H1 (cell line): Measurements from ENCODE around the gene ZDHHC24. TPM values are rescaled to one million over a fixed set of nuclear protein-coding genes. Genes with fewer than 3 reads are reported as not detected.

Experiments used
- CTCF ChIA-PET: fragments of 300-600 bp; sonication (Branson Sonifier 250); formaldehyde crosslinking; loops from one replicate; lab custom pipeline; 2021; ENCODE audit not compliant: partially characterized antibody; lab: Charles Lee
- POLR2A ChIA-PET: fragments of 300-600 bp; sonication (Branson Sonifier 250); formaldehyde crosslinking; loops from one replicate; lab custom pipeline; 2021; ENCODE audit warnings: inconsistent platforms; ENCODE audit not compliant: partially characterized antibody; lab: Charles Lee
- DNase-seq, 2 experiments: peaks; one replicate each; pipeline versions ENCODE4 v3.0.0 to v3.0.0-alpha.2; 2010 to 2022; ENCODE audit warnings: low spot score in 2 of 2, low read depth in 1 of 2, mixed read lengths in 1 of 2
- FAIRE-seq: peaks from 2 replicates; lab custom pipeline; 2011; peaks lifted over from hg19 to GRCh38; lab: Jason Lieb, UNC
- H2AFZ ChIP-seq: 2 replicates; pipeline ENCODE4 v1.8.1; 2012; ENCODE audit warnings: low read length, inconsistent platforms
- H2AK5ac ChIP-seq: 2 replicates; pipeline ENCODE4 v1.6.1; 2013; ENCODE audit warnings: low read depth, low read length
- H2BK120ac ChIP-seq: replicated peaks from 2 replicates; pipeline ENCODE3; 2013; ENCODE audit warnings: low read depth, low read length, inconsistent platforms
- H2BK12ac ChIP-seq: 2 replicates; pipeline ENCODE4 v1.6.1; 2013; ENCODE audit warnings: low read depth, low read length
- H2BK15ac ChIP-seq: 2 replicates; pipeline ENCODE4 v1.6.1; 2013; ENCODE audit warnings: low read length
- H2BK20ac ChIP-seq: 2 replicates; pipeline ENCODE4 v1.6.1; 2013; ENCODE audit warnings: low read length
- H2BK5ac ChIP-seq: 2 replicates; pipeline ENCODE4 v1.6.1; 2013; ENCODE audit warnings: low read depth, low read length
- H3K14ac ChIP-seq: 2 replicates; pipeline ENCODE4 v1.6.1; 2013; ENCODE audit warnings: inconsistent platforms; ENCODE audit not compliant: insufficient read length
- H3K18ac ChIP-seq: 2 replicates; pipeline ENCODE4 v1.6.1; 2013; ENCODE audit warnings: low read length; ENCODE audit errors: extremely low read depth
- H3K23ac ChIP-seq: 2 replicates; pipeline ENCODE4 v1.6.1; 2013; ENCODE audit warnings: inconsistent platforms; ENCODE audit not compliant: insufficient read length
- H3K23me2 ChIP-seq: 2 replicates; pipeline ENCODE4 v1.6.1; 2013; ENCODE audit warnings: low read depth, low read length
- H3K27ac ChIP-seq: 2 replicates; pipeline ENCODE4 v1.6.1; 2011; ENCODE audit warnings: low read depth, low read length, inconsistent platforms
- H3K27me3 ChIP-seq, 4 experiments: replicated peaks in 1 of 4; 1 replicate in 1 of 4; 2 replicates in 3 of 4; pipeline versions ENCODE4 v1.6.1 to v1.8.1; 2011 to 2013; ENCODE audit warnings: low read length in 3 of 4, mild to moderate bottlenecking in 3 of 4, inconsistent platforms in 2 of 4, mixed read lengths in 2 of 4, moderate library complexity in 1 of 4; ENCODE audit not compliant: control insufficient read depth in 3 of 4, insufficient read depth in 3 of 4; ENCODE audit errors: extremely low read depth in 1 of 4
- H3K36me3 ChIP-seq, 4 experiments: 2 replicates each; pipeline versions ENCODE4 v1.6.1 to v1.8.1; 2011 to 2013; ENCODE audit warnings: mild to moderate bottlenecking in 4 of 4, low read length in 3 of 4, moderate library complexity in 2 of 4, control low read depth in 1 of 4, inconsistent platforms in 1 of 4; ENCODE audit not compliant: insufficient read depth in 4 of 4, control insufficient read depth in 2 of 4
- H3K4ac ChIP-seq: replicated peaks from 2 replicates; pipeline ENCODE3; 2013; ENCODE audit warnings: low read length, low read depth, mixed read lengths, inconsistent platforms; ENCODE audit not compliant: insufficient read length
- H3K4me1 ChIP-seq, 4 experiments: replicated peaks in 1 of 4; 1 replicate in 1 of 4; 2 replicates in 3 of 4; pipeline versions ENCODE4 v1.6.1 to v1.8.1; 2011 to 2013; ENCODE audit warnings: low read length in 3 of 4, inconsistent platforms in 2 of 4, mixed read lengths in 1 of 4; ENCODE audit not compliant: insufficient read depth in 4 of 4, control insufficient read depth in 3 of 4
- H3K4me2 ChIP-seq, 2 experiments: 2 replicates each; pipeline versions ENCODE4 v1.6.1 to v1.8.1; 2011 to 2013; ENCODE audit warnings: low read depth in 2 of 2, low read length in 2 of 2, control low read depth in 1 of 2, inconsistent platforms in 1 of 2, mild to moderate bottlenecking in 1 of 2; ENCODE audit not compliant: insufficient read depth in 1 of 2
- H3K4me3 ChIP-seq, 4 experiments: fragments of 200-600, 300-600 bp in 1 of 4; sonication (generic), shearing (Covaris generic), sonication (Bioruptor Twin) in 1 of 4; 2 replicates each; pipeline versions ENCODE4 v1.5.1 to v1.8.1; 2011 to 2016; ENCODE audit warnings: low read length in 4 of 4, low read depth in 3 of 4, control low read depth in 2 of 4, inconsistent platforms in 2 of 4, mild to moderate bottlenecking in 2 of 4, mixed read lengths in 1 of 4, moderate library complexity in 1 of 4; ENCODE audit not compliant: insufficient read depth in 2 of 4; ENCODE audit errors: extremely low read depth in 1 of 4
- H3K56ac ChIP-seq: replicated peaks from 2 replicates; pipeline ENCODE3; 2013; ENCODE audit warnings: low read depth, mild to moderate bottlenecking, mixed read lengths, low read length, inconsistent platforms; ENCODE audit not compliant: insufficient read length
- H3K79me1 ChIP-seq: 2 replicates; pipeline ENCODE4 v1.6.1; 2013; ENCODE audit warnings: low read depth, low read length, control low read depth
- H3K79me2 ChIP-seq, 2 experiments: 2 replicates each; pipeline versions ENCODE4 v1.6.1 to v1.8.1; 2012 to 2013; ENCODE audit warnings: low read length in 2 of 2, mild to moderate bottlenecking in 2 of 2, inconsistent platforms in 1 of 2; ENCODE audit not compliant: insufficient read depth in 2 of 2, control insufficient read depth in 1 of 2
- H3K9ac ChIP-seq, 4 experiments: replicated peaks in 1 of 4; 1 replicate in 1 of 4; 2 replicates in 3 of 4; pipeline versions ENCODE4 v1.6.1 to v1.8.1; 2011 to 2013; ENCODE audit warnings: low read depth in 3 of 4, low read length in 3 of 4, control low read depth in 2 of 4, mild to moderate bottlenecking in 2 of 4, moderate library complexity in 2 of 4, inconsistent platforms in 1 of 4; ENCODE audit errors: extremely low read depth in 1 of 4
- H3K9me3 ChIP-seq, 2 experiments: 2 replicates each; pipeline versions ENCODE4 v1.6.1 to v1.8.1; 2012 to 2013; ENCODE audit warnings: mild to moderate bottlenecking in 2 of 2, moderate library complexity in 2 of 2, control low read depth in 1 of 2, inconsistent platforms in 1 of 2, low read depth in 1 of 2, low read length in 1 of 2, mixed read lengths in 1 of 2; ENCODE audit not compliant: insufficient read depth in 2 of 2
- H4K20me1 ChIP-seq, 2 experiments: replicated peaks in 1 of 2; 2 replicates each; pipeline versions ENCODE3 to v1.8.1; 2011 to 2013; ENCODE audit warnings: inconsistent platforms in 2 of 2, low read length in 2 of 2, mild to moderate bottlenecking in 1 of 2; ENCODE audit not compliant: insufficient read depth in 2 of 2, control insufficient read depth in 1 of 2
- H4K5ac ChIP-seq: 2 replicates; pipeline ENCODE4 v1.6.1; 2013; ENCODE audit warnings: low read length, low read depth, mixed read lengths, inconsistent platforms; ENCODE audit not compliant: insufficient read length
- H4K8ac ChIP-seq: 2 replicates; pipeline ENCODE4 v1.8.0; 2013; ENCODE audit warnings: mild to moderate bottlenecking, moderate library complexity, low read length, inconsistent platforms; ENCODE audit not compliant: insufficient read depth; ENCODE audit errors: extremely low read depth
- H4K91ac ChIP-seq: replicated peaks from 2 replicates; pipeline ENCODE3; 2013; ENCODE audit warnings: low read length, mixed read lengths, inconsistent platforms; ENCODE audit not compliant: insufficient read length
- CTBP2 ChIP-seq: IDR thresholded peaks from 2 replicates; pipeline ENCODE4 v1.7.0; 2011; ENCODE audit warnings: borderline replicate concordance, mild to moderate bottlenecking, moderate library complexity, mixed read lengths, low read length; ENCODE audit not compliant: insufficient read depth, insufficient read length
- SP2 ChIP-seq: IDR thresholded peaks from 2 replicates; pipeline ENCODE4 v1.6.1; 2012; ENCODE audit warnings: mild to moderate bottlenecking, low read length, inconsistent platforms
- WGBS, 2 experiments: shearing (Covaris generic) in 1 of 2; methylation state at CpG; one replicate each; pipeline versions ENCODE4 v1.1.6 to v1.1.7; 2013 to 2015; ENCODE audit warnings: low lambda C conversion rate in 2 of 2, mixed read lengths in 2 of 2, inconsistent platforms in 1 of 2, low coverage in 1 of 2, missing lambda C conversion rate in 1 of 2; ENCODE audit not compliant: insufficient replicate concordance in 2 of 2, insufficient coverage in 1 of 2, insufficient read length in 1 of 2; ENCODE audit errors: extremely low coverage in 1 of 2, missing lambda C conversion rate in 1 of 2; 5-methylcytosine and 5-hydroxymethylcytosine counted together
- polyA plus RNA-seq, 7 experiments: library from polyadenylated mRNA; depleted of rRNA in 3 of 7; stranded (reverse) in 5 of 7; unstranded in 2 of 7; fragments of >200 nt in 5 of 7; fragments of 200-250 nt in 2 of 7; gene quantifications; 1 replicate in 5 of 7; 2 replicates in 1 of 7; 4 replicates in 1 of 7; pipeline versions ENCODE4 v1.2.1 to v1.2.3, GENCODE V29; 2011 to 2013; ENCODE audit warnings: missing spikeins in 2 of 7, mixed read lengths in 2 of 7
- total RNA-seq: library from RNA; stranded (reverse); fragmentation: NEBNext Ultra II Directional; extraction: Animal tissue kit (Norgen Biotek cat#: 25700); gene quantifications from 2 replicates; pipeline ENCODE4 v1.2.1, GENCODE V29; 2021

Gene ZDHHC24
- total and polyA plus RNA-seq, 2 of the 8 experiments (the other 6 are each of a cell fraction or from before 2014, with no cell fraction given), result 8.4 to 9.7 TPM

DNA sequence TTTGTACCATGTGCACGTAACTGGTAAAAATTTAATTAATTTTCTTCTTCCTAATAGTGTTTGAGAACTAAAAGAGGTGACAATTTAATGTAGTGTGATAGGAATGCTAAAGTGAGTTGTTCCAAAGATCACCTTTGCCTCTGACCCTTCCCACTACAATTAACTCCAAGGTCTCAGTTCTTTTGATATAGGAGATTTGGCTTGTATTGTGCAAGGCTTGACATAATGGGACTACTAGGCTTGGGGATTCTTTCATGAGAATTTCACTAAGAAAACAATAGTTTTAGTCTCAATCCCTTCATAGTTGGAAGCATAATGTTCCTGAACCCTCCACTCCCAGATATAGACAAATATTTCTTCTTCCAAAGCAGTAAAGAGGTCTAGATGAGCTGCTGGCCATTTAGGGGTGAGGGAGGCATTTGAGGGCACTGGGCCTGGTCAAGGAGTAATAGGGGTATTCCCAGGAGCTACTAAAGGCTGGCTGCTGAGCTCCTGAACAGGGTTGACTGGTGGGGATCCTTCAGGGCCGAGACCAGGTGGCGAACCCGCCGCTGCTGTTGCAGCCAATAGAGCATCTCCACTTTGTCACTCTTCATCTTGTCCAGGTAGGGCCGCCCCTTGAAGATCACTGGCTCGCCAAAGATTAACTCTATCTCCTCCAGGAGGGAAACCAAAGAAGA is 44.3 kb upstream of the ZDHHC24 start:
- WGBS, 2 experiments, result 90% methylated on average over 7 of the region's 7 CpGs; no CpG with 5 or more reads in 1 of the 2 experiments
- Histone ChIP-seq H3K9ac (no peak overlapping the region), H3K27ac (no peak overlapping the region), H4K5ac (no peak overlapping the region), H3K23me2 (peaks cover 9% of the 10 kb centered on the region), H2BK120ac (no peak overlapping the region), H2BK12ac (no peak overlapping the region), H3K23ac (no peak overlapping the region), H3K18ac (no peak overlapping the region), H3K79me2 (peaks cover 0 to 5% of the 10 kb centered on the region in 2 experiments; a peak in 2 of 4 replicates), H4K20me1 (no peaks in the 10 kb centered on the region), H2BK20ac (no peak overlapping the region), H2BK15ac (no peak overlapping the region), H3K36me3 (no peaks in the 10 kb centered on the region; a peak in 1 of 8 replicates), H3K14ac (no peak overlapping the region), H3K4me3 (no peak overlapping the region), H4K8ac (no peak overlapping the region), H4K91ac (no peak overlapping the region), H3K56ac (no peak overlapping the region), H3K9me3 (peaks cover 13 to 25% of the 10 kb centered on the region in 2 experiments), H2BK5ac (no peak overlapping the region), H3K4ac (no peak overlapping the region), H2AFZ (no peak overlapping the region), H2AK5ac (no peak overlapping the region), H3K4me1 (peaks cover 0 to 11% (median 7%) of the 10 kb centered on the region in 4 experiments; a peak in 6 of 7 replicates), H3K79me1 (peaks cover 2% of the 10 kb centered on the region), H3K27me3 (peaks cover 0 to 10% (median 4%) of the 10 kb centered on the region in 4 experiments; a peak in 3 of 7 replicates), H3K4me2 (no peak overlapping the region)
- ChIA-PET CTCF (interaction anchor here (0.6 to 3.5 kb wide), 15 partner anchors 10 to 133 kb away, joined by 3 to 43 read pairs (median 4); partner anchors contain the start of genes RBM4 and RBM4B), POLR2A (interaction anchor here (0.7 to 65.3 kb wide), 5 partner anchors 10 to 53 kb away, joined by 3 to 2165 read pairs (median 4); partner anchors contain the start of genes RBM14 and RBM4)
- FAIRE-seq, result no peak
- no peak for DNase-seq
- TF ChIP-seq CTBP2, result no peak
- no peak for TF ChIP-seq SP2
